NOMO-1 treated with dmso at 0.1 percent for 144 hours (cell line): Measurements from ENCODE around the gene UBE3C.
A peak's percentile ranks its signal among the peaks of the same experiment; 100 is the strongest.

ENCODE experiments used
- DNase-seq: peaks from one replicate; lab custom pipeline; 2025; ENCODE audit not compliant: unreplicated experiment; lab: John Stamatoyannopoulos, UW

UBE3C gene

DNA sequence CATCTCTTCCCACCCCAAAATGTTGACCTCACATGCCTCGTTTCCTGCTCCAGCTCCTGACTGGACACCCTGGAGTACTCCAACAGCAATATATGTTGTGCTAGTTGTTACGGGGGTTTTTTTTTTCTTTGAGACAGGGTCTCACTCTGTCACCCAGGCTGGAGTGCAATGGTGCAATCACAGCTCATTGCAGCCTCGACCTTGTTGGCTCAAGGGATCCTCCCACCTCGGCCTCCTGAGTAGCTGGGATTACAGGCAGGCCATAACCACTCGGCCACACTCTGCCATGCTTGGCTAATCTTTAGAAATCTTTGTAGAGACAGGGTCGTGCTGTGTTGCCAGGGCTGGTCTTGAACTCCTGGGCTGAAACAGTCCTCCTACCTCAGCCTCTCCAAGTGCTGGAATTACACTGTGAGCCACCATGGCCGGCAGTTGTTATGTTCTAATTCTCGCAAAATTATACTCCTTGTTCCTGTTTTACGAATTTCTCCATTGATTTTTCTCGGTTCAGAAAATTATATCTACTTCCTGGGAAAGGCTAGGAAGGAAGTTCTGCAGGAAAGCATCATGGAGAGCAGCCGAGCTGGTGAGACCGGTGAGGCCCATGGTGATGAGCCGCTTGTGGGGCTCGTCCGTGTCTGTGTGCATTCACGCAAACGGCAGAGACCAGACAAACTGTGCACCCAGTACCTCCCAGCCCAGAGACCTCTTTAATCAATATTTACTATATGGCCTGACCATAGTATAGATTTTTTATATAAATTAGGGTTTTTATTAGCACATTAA is 145.7 kb downstream of the UBE3C start:
- DNase-seq = no peak

- no peak for DNase-seq
These were observed 152.8 kb downstream of the UBE3C start for GRCh38 chr7:157291404-157292080.

DNA sequence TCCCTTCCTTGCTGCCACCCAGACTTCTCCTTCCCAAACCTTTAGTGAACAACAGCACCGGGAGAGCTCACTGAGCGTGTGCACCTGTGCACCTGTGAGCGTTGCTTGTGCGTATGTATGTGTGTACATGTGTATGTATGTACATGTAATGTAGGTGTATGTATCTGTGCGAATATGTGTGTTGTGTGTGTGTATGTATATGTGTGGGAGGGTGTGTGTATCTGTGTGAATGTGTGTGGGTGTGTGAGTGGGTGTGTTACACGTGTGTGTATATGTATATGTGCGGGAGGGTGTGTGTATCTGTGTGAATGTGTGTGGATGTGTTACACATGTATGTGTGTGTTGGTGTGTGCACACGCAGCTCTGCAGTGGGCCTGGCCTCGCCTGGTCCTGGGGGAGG is 153.5 kb downstream of the UBE3C start:
- DNase-seq = no peak

DNA sequence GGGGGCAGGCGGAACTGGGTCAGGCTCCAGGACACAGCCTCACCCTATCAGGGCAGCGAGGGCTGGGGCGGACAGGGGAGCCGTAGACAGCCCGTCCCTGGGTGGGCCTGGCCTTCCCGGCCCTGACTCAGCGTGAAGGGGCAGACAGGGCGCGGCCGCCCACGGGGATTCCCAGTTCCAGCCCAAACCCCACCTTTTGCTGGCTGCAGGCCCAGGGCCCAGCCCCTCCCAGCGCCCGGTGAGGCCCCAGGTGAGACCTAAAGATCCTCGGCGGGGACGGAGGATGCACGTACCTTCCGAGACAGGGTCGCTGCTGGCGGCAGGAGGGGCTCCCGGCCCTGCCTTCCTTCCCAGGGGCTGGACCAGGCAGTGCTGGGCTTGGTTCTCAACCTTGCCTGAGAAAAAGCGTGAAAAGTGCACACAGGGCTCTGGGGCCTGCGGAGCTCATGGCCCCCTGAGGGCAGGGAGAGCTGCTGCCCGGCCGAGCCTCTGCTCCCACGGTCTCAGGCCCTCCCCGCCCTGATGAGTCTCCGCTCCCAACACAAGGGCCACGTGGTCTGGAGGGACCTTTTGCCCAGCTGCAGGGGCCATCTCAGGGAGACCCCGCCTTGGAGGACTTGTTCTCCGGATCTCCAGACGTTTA is 154.2 kb downstream of the UBE3C start:
- no peak for DNase-seq

DNA sequence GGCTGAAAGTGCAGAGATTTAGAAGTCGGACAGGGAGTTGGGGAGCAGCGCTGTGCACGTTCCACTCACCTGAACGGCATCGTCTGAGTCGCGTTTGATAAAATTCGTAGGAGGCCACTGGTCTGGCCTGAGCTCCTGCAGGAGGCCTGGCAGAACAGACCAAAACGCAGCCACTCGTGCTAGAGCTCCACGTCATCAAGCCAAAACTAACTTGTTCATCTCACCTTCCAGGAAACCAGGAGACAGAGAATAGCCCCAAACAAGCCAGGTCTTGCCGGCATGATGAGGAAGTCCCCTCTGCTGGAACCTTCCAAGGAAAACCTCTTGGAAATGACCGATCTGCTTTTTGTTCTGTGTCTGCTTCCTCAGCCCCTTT is 154.7 kb downstream of the UBE3C start:
- no peak for DNase-seq

GRCh38 chr7:157294773-157295172 is 156.0 kb downstream of the UBE3C start:
- DNase-seq = no peak

DNA sequence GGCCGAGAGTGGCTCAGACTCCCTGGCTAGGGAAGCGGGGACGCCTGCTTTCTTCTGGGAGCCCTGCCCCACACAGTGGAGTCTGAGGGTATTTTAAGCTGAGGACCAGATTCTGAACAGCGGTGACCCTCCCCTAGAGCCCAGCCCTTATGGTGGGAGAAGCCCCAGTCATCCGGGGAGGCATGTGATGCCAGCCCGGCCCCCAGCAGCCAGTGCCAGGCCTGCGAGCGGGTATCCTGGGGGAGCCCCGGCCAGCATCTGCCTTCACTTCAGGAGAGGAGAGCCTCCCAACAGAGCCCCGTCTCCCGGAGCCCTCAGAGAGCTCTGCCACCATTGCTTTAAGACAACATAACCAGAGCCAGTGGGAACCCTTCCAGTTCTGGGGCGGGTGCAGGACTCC is 156.6 kb downstream of the UBE3C start:
- DNase-seq = no peak

GRCh38 chr7:157297185-157297584 is 158.5 kb downstream of the UBE3C start:
- DNase-seq = no peak

DNA sequence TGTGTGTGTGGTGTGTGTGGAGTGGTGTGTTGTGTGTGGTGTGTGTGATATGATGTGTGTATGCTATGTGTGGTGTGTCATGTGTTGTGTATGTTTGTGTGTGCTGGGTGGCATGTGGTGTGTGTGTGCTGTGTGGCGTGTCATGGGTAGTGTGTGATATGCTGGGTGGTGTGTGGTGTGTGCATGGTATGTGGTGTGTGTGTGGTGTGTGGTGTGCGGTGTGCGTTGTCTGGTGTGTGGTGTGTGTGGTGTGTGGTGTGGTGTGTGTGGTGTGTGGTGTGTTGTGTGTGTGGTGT is 160.5 kb downstream of the UBE3C start:
- DNase-seq = no peak

DNA sequence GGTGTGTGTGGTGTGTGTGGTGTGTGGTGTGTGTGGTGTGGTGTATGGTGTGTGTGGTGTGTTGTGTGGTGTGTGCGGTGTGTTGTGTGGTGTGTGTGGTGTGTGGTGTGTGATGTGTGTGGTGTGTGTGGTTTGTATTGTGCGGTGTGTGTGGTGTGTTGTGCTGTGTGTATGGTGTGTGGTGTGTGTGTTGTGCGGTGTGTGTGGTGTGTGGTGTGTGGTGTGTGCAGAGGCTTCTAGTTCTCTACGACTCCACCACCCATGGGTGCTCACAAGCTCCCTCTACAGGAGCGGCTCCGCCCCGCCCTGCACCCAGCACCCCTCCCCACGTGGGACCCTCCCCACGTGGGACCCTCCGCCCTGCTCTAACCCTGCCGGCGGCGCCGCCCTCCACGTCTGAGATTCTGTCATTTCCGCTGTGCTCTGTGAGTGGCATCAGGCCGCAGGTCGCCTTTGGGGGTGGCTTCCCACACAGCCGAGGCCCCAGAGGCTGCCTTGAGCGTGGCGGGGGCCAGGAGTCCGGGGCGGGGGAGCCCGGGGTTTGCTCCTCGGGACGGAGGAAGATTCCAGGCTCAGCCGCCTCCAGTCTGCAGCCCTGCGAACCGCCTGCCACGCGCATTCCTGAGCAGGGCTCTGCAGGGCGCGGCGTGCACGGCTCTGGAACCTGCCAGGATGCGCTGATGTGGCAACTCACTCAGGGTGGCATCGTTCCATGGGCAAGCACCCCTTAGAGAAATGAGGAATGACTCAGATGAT is 161.1 kb downstream of the UBE3C start:
- no peak for DNase-seq

DNA sequence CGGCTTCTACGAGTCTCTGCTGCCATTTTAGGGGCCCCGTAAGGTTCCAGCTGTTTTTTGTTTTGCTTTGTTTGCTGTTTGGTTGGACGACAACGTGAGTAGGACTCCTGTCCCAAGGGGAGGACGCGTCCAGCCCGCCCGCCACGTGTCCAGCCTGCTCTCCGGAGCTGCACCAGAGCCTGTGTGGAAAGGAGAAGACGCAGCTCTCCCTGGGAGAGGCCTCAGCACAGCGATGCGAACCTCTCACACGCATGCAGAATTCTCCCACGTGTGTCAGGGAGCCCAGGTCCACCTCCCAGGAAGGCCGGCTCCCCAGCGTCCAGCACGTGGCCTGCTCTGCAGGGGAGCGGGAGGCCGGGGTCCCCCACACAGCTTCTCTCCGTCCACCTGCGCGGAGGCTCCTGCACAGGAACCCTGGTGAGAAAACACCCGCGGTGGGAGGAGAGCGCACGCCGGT is 161.7 kb downstream of the UBE3C start:
- no peak for DNase-seq

DNA sequence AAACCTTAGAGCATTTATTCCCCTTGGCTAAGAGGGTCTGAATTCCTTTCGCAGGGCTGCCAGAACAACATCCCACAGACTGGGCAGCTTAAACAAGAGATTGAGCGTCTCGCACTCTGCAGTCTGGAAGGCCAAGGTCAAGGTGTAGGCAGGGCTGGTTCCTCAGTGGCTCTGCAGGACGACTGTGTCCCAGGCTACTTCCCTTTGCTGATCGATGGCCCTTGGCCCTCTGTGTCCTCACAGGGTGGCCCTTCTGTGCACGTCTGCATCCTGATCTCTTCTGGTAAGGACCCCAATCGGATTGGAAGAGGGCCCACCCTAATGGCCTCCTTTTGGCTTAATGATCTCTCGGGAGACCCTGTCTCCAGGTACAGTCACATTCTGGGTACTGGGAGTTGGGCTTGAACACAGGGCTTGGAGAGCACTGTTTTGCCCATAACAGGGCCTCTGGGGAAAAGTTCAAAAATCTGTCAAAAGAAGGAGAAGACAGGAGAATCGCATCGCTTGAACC is 162.9 kb downstream of the UBE3C start:
- no peak for DNase-seq

GRCh38 chr7:157306846-157307838 is 168.4 kb downstream of the UBE3C start:
- DNase-seq = no peak

DNA sequence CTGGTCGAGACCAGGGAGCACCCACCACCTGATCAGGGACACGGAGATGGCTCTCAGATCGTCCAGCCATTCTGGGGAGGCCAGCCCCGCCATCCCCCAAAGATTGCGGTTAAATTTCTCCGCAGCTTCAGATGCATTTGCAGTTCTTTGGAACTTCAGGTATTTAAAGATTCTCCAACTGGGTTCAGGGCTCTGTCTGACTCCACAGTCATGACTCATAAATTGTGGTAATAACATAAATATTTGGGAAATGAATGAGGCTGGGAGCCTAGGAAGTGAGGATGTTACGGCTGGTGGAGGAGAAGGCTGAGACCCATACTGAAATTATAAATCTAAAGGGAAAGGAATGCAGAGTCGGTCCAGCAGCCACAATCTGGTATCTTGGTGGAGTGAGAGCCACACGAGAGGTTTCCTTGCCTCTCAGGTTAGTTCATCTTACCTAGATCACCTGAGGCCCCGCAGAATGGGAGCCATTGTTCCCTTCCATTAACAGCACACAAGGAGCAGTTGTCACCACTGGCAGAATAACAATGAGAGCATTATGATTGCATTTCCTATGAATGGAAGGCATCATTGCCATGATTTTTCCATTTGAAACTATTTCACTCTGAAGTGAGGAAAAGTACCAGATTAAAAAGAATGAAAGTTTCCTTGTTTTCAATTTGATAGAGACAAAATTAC is 171.4 kb downstream of the UBE3C start:
- DNase-seq = no peak

- DNase-seq = no peak
These were observed 172.0 kb downstream of the UBE3C start for GRCh38 chr7:157310676-157311185.

- no peak for DNase-seq
These were observed 174.2 kb downstream of the UBE3C start for GRCh38 chr7:157312941-157313340.

DNA sequence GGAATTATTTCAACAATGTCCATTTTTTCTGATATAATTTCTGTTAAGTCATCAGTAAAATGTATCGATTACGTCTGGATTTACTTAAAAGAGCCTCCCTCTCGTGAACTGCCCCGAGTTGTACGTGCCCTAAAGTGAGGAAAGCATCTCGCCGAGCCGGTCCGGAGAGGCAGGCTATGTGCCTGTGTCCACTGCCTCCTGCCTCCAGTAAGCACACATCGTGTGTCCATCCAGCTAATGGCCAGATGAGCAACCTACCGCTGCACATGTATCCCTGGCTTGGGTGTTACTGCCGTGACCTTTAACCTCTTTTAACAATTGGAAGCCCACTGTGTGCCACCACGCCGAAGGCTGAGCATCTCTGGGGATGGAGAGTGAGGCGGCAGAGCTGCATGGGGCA is 174.9 kb downstream of the UBE3C start:
- no peak for DNase-seq

DNA sequence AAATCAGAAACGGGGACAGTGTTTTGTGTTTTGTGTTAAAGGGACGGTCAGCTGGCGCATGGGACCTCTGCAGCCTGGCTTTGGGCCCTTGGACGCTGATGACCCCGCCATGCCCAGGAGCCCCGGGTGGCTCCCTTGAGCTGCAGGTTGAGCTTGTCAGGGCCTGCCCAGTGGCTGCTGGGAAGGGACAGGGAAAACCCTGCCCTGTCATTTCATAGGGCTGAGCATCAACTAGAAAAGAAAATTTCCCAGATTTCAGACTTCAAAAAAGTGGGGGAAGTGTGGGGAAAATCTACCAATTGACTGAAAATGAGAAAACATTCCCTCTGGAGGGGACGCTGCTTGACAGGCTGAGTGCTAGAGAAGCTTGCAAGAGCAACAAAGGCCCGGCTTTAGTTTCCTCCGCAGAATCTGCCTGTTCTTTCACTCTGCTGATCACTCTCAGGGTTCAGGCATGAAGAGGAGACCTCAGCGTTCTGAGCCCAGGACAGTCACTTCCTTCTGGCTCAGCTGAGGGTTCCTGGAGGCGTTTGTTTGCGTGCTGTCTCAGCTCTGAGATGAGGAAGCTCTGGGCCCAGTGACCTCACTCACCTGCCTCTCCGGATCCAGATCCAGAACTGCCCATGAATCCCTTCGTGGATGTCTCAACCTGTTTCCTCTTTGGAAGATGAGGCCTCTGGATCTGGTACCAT is 179.4 kb downstream of the UBE3C start:
- peak; percentile 15 for DNase-seq
